T-helper 2 cell treated with Interferon-gamma antibody and Interleukin-4, amounts not matched to agents 100 ng/mL and 5 ng/mL, for 36 hours (primary cell): Measurements from ENCODE around the gene QPRT. TPM values are rescaled to one million over a fixed set of nuclear protein-coding genes. Genes with fewer than 3 reads are reported as not detected.

Experiments
- intact Hi-C: fragments of 100-400 bp; cut with micrococcal nuclease; formaldehyde crosslinking; loops from one replicate; pipeline ENCODE4 v1.15.1; 2023
- total RNA-seq: library from RNA; stranded (reverse); gene quantifications from 2 replicates; pipeline ENCODE4 v1.2.3, GENCODE V29; 2022

Gene QPRT
- total RNA-seq, 1 donor from 2014 or later = 12.5 TPM

DNA sequence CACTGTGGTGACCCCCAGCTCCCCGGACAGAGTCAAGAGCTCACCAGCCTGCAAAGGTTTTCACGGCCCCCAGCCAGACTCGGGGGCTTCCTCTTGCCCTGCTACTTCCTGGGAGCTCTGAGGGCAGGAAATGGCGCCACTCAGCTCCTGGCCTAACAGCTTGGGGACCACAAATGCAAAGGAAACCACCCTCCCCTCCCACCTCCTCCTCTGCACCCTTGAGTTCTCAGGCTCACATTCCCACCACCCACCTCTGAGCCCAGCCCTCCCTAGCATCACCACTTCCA lies 16.3 kb upstream of the QPRT start:
- intact Hi-C loops = loop anchor here (10.0 kb wide), 1 partner anchor 68 kb away; no protein-coding TSS in a partner anchor

DNA sequence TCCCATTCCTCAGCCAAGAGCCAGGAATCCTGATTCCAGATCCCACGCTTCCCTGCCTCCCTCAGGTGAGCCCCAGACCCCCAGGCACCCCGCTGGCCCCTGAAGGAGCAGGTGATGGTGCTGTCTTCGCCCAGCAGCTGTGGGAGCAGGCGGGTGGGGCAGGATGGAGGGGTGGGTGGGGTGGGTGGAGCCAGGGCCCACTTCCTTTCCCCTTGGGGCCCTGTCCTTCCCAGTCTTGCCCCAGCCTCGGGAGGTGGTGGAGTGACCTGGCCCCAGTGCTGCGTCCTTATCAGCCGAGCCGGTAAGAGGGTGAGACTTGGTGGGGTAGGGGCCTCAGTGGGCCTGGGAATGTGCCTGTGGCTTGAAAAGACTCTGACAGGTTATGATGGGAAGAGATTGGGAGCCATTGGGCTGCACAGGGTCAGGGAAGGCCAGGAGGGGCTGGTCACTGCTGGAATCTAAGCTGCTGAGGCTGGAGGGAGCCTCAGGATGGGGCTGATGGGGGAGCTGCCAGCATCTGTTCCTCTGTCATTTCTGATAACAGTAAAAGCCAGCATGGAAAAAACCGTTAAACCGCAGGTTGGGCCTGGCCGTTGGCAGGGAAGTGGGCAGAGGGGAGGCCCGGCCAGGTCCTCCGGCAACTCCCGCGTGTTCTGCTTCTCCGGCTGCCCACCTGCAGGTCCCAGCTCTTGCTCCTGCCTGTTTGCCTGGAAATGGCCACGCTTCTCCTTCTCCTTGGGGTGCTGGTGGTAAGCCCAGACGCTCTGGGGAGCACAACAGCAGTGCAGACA lies 15.8 kb upstream of the QPRT start, which contains the start of gene SPN:
Gene SPN (plus strand): TSS at position 232 of the 791 bp plus-strand sequence. CDS start 482 bp downstream, at position 714.
- intact Hi-C loops = loop anchor here (10.0 kb wide), 1 partner anchor 68 kb away; no protein-coding TSS in a partner anchor

- intact Hi-C loops = loop anchor here (10.0 kb wide), 1 partner anchor 69 kb away; no protein-coding TSS in a partner anchor
Observed at GRCh38 chr16:29663807-29664090, 15.2 kb upstream of the QPRT start.

DNA sequence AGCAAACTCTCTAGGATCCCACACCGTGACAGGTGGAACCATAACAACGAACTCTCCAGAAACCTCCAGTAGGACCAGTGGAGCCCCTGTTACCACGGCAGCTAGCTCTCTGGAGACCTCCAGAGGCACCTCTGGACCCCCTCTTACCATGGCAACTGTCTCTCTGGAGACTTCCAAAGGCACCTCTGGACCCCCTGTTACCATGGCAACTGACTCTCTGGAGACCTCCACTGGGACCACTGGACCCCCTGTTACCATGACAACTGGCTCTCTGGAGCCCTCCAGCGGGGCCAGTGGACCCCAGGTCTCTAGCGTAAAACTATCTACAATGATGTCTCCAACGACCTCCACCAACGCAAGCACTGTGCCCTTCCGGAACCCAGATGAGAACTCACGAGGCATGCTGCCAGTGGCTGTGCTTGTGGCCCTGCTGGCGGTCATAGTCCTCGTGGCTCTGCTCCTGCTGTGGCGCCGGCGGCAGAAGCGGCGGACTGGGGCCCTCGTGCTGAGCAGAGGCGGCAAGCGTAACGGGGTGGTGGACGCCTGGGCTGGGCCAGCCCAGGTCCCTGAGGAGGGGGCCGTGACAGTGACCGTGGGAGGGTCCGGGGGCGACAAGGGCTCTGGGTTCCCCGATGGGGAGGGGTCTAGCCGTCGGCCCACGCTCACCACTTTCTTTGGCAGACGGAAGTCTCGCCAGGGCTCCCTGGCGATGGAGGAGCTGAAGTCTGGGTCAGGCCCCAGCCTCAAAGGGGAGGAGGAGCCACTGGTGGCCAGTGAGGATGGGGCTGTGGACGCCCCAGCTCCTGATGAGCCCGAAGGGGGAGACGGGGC lies 14.7 kb upstream of the QPRT start:
- intact Hi-C loops = loop anchor here (10.0 kb wide), 1 partner anchor 70 kb away; no protein-coding TSS in a partner anchor

DNA sequence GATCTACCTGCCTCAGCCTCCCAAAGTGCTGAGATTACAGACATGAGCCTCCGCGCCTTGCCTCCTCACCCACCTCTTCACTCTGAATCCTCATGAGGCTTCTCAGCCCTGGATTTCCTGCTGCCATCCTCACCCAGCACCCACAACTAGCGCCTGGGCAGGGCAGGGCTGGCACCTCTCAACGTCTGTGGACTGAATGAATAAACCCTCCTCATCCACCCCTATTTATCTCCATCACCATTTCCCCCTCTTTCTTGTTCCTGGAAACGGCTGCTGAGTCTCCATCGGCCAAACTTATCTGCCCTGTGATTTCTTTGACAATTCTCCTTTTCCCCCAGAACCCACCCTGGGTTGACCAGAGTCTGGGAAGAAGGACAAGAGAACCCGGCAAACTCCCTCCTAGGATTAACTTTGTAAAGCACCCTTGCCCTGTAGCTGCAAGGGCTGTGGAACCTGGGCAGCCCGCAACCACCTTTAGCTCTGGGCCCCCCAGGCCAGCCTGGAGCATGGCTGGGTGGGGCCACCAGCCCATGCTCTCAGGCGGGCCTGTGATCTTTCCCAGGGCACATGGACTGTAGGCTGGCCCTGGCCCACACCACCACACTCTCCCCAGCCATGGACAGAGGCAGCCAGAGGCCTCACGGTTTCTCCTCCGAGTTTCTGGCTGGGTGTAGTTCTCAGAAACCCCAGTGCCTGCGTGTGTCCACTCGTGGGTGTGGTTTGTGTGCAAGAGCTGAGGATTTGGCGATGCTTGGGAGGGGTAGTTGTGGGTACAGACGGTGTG lies 13.5 kb upstream of the QPRT start:
- intact Hi-C loops = loop anchor here (1.0 to 10.0 kb wide), 2 partner anchors 14 to 71 kb away; partner anchors contain the start of gene QPRT

DNA sequence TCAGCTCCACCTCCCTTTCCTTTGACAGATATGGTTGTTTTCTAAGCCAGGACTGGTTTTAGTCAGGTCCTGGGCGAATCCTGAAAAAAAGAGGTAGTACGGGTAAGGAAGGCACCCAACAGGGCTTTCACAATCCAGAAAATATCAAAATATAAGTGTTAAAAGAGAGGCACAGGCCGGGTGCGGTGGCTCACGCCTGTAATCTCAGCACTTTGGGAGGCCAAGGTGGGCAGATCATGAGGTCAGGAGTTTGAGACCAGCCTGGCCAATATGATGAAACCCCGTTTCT lies 11.7 kb upstream of the QPRT start:
- intact Hi-C loops = loop anchor here (10.0 kb wide), 1 partner anchor 72 kb away; no protein-coding TSS in a partner anchor

GRCh38 chr16:29667755-29668154 lies 11.2 kb upstream of the QPRT start:
- intact Hi-C loops = loop anchor here (10.0 kb wide), 1 partner anchor 73 kb away; no protein-coding TSS in a partner anchor

DNA sequence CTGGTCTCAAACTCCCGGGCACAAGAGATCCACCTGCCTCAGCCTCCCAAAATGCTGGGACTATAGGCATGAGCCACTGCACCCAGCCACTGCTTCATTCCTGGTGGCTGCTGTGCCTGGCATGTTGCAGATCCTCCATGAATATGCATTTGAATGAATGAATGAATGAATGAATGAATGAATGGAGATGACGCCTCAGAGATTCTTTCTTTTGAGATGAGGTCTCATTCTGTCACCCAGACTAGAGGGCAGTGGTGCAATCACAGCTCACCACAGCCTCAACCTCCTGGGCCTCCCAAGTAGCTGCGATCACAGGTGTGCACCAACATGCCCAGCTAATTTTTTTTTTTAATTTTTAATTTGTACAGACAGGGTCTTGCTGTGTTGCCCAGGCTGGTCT lies 10.7 kb upstream of the QPRT start:
- intact Hi-C loops = loop anchor here (10.0 kb wide), 1 partner anchor 73 kb away; no protein-coding TSS in a partner anchor

GRCh38 chr16:29673501-29673900 lies 5.5 kb upstream of the QPRT start:
- intact Hi-C loops = no loop called here

GRCh38 chr16:29674188-29674587 lies 4.8 kb upstream of the QPRT start:
- intact Hi-C loops = no loop called here

GRCh38 chr16:29675811-29676643 lies 3.0 kb upstream of the QPRT start:
- intact Hi-C loops = no loop called here

- intact Hi-C loops = no loop called here
Observed at GRCh38 chr16:29676989-29677785, 1.8 kb upstream of the QPRT start.

DNA sequence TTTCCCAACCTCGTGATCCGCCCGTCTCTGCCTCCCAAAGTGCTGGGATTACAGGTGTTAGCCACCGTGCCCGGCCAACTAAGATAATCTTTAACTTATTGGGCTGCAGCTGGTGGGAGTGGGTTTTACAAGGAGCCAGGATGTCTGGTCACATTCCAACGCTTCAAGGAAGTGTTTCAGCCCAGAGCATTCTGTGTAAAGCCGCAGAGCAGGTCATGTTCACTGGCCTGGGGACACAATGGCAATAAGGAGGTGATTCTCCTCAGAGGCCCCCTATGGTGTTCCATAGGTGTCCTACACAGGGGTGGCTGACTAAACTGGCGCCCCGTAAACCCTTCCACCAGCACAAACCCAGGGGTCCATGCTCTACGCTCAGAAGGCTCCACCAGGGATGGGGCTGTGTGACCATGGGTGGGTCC lies 1.2 kb downstream of the QPRT start:
- intact Hi-C loops = no loop called here

GRCh38 chr16:29683543-29684090 lies 4.6 kb downstream of the QPRT start:
- intact Hi-C loops = no loop called here

DNA sequence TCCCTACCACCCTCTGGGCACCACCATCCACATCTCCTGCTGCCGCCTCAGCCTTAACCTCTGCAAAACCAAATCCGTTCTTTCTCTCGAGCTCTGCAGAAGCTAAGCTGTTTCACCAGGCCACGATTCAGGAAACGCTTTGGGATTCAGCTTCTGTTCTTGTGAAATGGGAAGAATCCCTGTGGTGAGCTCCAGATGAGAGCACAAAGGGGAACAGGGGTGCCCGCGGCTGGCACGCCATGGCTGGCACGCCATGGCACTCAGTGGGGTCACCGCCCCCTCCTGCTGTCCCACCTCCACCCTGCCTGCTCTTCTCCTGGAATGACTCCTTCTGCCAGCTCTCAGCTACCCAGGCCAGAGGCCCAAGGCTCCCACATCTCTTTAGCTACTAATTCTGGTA lies 5.7 kb downstream of the QPRT start:
- intact Hi-C loops = no loop called here

DNA sequence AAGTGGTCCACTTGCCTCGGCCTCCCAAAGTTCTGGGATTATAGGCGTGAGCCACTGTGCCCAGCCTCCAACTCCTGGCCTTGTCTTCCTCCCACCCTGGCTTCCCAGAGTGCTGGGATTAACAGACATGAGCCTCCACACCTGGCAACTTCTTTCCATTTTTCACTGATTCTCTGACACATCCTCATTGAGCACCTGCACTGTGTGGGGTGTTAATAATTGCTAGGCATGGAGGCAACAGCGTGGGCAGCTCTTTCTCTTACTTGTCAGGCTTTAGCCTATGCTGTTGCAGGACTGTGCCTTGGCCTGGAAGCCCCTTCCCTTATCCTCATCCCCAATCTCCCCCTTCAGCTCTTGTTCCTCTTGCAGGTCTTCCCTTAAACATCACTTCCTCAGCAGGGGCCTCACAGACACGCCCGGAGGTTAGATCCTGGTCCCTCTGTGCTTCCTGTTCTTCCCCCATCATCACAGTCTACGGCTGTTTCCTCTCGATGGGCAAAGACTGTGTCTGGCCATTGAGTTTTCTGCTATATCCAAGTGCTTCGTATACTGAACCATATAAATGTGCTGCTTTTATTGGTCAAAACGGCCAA lies 7.9 kb downstream of the QPRT start:
- intact Hi-C loops = no loop called here

DNA sequence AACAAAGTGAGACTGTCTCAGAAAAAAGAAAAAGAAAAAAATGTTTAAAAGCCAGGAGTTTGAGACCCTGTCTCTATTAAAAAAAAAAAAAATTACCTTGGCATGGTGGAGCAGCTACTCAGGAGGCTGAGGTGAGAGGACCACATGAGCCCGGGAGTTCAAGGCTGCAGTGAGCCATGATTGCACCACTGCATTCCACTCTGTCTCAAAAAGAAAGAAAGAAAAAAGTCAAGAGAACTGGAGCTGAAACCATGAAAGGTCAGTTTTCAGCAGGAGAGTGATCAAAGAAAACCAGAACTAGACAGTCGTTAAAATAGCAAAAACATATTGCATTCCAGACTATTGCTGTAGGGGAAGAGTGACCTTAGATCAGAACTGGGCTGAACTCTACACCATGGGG lies 8.8 kb downstream of the QPRT start:
- intact Hi-C loops = no loop called here

DNA sequence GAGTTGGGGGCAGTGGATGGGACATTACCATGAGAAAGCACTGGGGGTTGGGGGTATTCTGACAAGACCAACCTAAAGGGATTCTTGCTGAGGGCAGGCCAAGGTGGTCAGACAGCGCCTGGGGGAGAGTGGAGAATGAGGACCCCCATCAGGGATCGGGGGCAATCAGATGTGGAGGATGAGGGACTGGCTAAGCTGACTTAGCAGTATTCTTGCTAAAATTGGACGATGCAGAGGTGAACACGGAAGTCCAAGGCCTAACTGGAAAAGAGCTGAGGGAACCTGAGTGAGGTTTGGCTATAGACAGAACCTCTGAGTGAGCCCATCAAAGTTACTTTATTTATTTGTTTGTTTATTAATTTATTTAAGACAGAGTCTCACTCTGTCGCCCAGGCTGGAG lies 9.2 kb downstream of the QPRT start:
- intact Hi-C loops = no loop called here
